B cell (primary cell): ENCODE data around the gene RNF146. TPM values are rescaled to one million over a fixed set of nuclear protein-coding genes. Genes with fewer than 3 reads are reported as not detected.

Source experiments
- ATAC-seq: fragments of 200-7000 bp; cut with Tn5 transposase; one replicate; pipeline ENCODE4 v1.10.0; 2021; ENCODE audit warnings: low read depth, mild to moderate bottlenecking, moderate number of reproducible peaks, moderate library complexity
- CTCF ChIA-PET: fragments of 350-600 bp; sonication (Branson Sonifier 250); formaldehyde crosslinking; loops from one replicate; lab custom pipeline; 2021; ENCODE audit warnings: antibody characterized with exemption, inconsistent platforms; lab: Charles Lee
- POLR2A ChIA-PET: fragments of 350-600 bp; sonication (Branson Sonifier 250); formaldehyde crosslinking; loops from one replicate; lab custom pipeline; 2021; ENCODE audit warnings: antibody characterized with exemption; lab: Charles Lee
- DNase-seq: peaks from one replicate; pipeline ENCODE4 v3.0.0; 2013
- H2AFZ ChIP-seq: 2 replicates; pipeline ENCODE4 v1.6.1; 2012; ENCODE audit warnings: mild to moderate bottlenecking, low read depth, low read length; ENCODE audit not compliant: insufficient read depth, poor library complexity, severe bottlenecking
- H3K27ac ChIP-seq, 2 donors: 1 replicate in 1 of 2; 2 replicates in 1 of 2; pipeline ENCODE4 v1.5.1; 2012 to 2013; ENCODE audit warnings: low read length in 2 of 2, mild to moderate bottlenecking in 2 of 2, moderate library complexity in 1 of 2
- H3K27me3 ChIP-seq, 4 experiments: fragments of 200-600 bp in 1 of 4; sonication (generic) in 1 of 4; replicated peaks in 1 of 4; 1 replicate in 2 of 4; 2 replicates in 2 of 4; pipeline versions ENCODE4 v1.6.1 to v1.7.0; 2013 to 2016; ENCODE audit warnings: low read length in 3 of 4, mild to moderate bottlenecking in 2 of 4, mixed read lengths in 1 of 4, moderate library complexity in 1 of 4; ENCODE audit not compliant: insufficient read depth in 4 of 4, control insufficient read depth in 3 of 4; ENCODE audit errors: control extremely low read depth in 1 of 4
- H3K36me3 ChIP-seq, 2 experiments: replicated peaks in 1 of 2; 1 replicate in 1 of 2; 2 replicates in 1 of 2; pipeline versions ENCODE4 v1.6.1 to v1.7.1; 2013; ENCODE audit warnings: low read length in 1 of 2; ENCODE audit not compliant: insufficient read depth in 2 of 2, control insufficient read depth in 1 of 2; ENCODE audit errors: control extremely low read depth in 1 of 2, extremely low read depth in 1 of 2
- H3K4me1 ChIP-seq, 2 donors: fragments of 200-600 bp in 1 of 2; sonication (generic) in 1 of 2; 1 replicate in 1 of 2; 2 replicates in 1 of 2; pipeline versions ENCODE4 v1.5.1 to v1.6.1; 2013 to 2017; ENCODE audit warnings: low read length in 2 of 2; ENCODE audit not compliant: control insufficient read depth in 2 of 2, insufficient read depth in 2 of 2
- H3K4me2 ChIP-seq: replicated peaks from 2 replicates; pipeline ENCODE3; 2012; ENCODE audit warnings: mild to moderate bottlenecking, low read depth, low read length; ENCODE audit not compliant: poor library complexity, severe bottlenecking
- H3K4me3 ChIP-seq, 5 experiments: fragments of 200-600 bp in 1 of 5; sonication (generic) in 1 of 5; 1 replicate in 3 of 5; 2 replicates in 2 of 5; pipeline versions ENCODE4 v1.5.1 to v1.7.0; 2011 to 2016; ENCODE audit warnings: low read length in 4 of 5, mild to moderate bottlenecking in 4 of 5, low read depth in 2 of 5, control low read depth in 1 of 5, moderate library complexity in 1 of 5; ENCODE audit not compliant: insufficient read depth in 1 of 5; ENCODE audit errors: control extremely low read depth in 1 of 5, extremely low read depth in 1 of 5
- H3K79me2 ChIP-seq: fragments of 200-600 bp; sonication (generic); one replicate; pipeline ENCODE4 v1.6.0; 2016; ENCODE audit warnings: low read length; ENCODE audit not compliant: control insufficient read depth, insufficient read depth
- H3K9ac ChIP-seq: fragments of 200-600 bp; sonication (generic); 2 replicates; pipeline ENCODE4 v1.6.1; 2017; ENCODE audit warnings: mild to moderate bottlenecking, low read length, moderate library complexity
- H3K9me3 ChIP-seq, 3 donors: one replicate each; pipeline versions ENCODE4 v1.6.1 to v1.7.1; 2013; ENCODE audit warnings: low read length in 2 of 3; ENCODE audit not compliant: control insufficient read depth in 2 of 3, insufficient read depth in 1 of 3; ENCODE audit errors: control extremely low read depth in 1 of 3
- H4K20me1 ChIP-seq: 2 replicates; pipeline ENCODE4 v1.6.0; 2012; ENCODE audit warnings: mild to moderate bottlenecking, low read length; ENCODE audit not compliant: insufficient read depth, control insufficient read depth, poor library complexity, severe bottlenecking
- H3K27ac Mint-ChIP-seq: one replicate; pipeline ENCODE4 v1.8.0; 2021; ENCODE audit warnings: mixed read lengths
- H3K27me3 Mint-ChIP-seq: one replicate; pipeline ENCODE4 v1.8.0; 2021; ENCODE audit warnings: mixed read lengths
- H3K4me1 Mint-ChIP-seq: one replicate; pipeline ENCODE4 v1.8.0; 2021; ENCODE audit warnings: mixed read lengths
- H3K4me3 Mint-ChIP-seq: one replicate; pipeline ENCODE4 v1.8.0; 2021; ENCODE audit warnings: mixed read lengths
- H3K9me3 Mint-ChIP-seq: one replicate; pipeline ENCODE4 v1.8.0; 2022; ENCODE audit warnings: mixed read lengths; ENCODE audit not compliant: insufficient read depth
- EZH2 ChIP-seq: IDR thresholded peaks from 2 replicates; pipeline ENCODE4 v1.6.1; 2012; ENCODE audit warnings: borderline replicate concordance, low read depth, mild to moderate bottlenecking, moderate library complexity, low read length; ENCODE audit not compliant: insufficient read depth, poor library complexity, severe bottlenecking
- WGBS: methylation state at CpG from one replicate; pipeline ENCODE4 v1.1.5; 2013; ENCODE audit warnings: missing lambda C conversion rate; ENCODE audit not compliant: insufficient coverage; 5-methylcytosine and 5-hydroxymethylcytosine counted together
- intact Hi-C: fragments of 100-400 bp; cut with micrococcal nuclease; formaldehyde crosslinking; loops from one replicate; pipeline ENCODE4 v1.10.0; 2022
- polyA plus RNA-seq: library from polyadenylated mRNA; depleted of rRNA; stranded (reverse); fragments of >200 nt; gene quantifications from 2 replicates; pipeline ENCODE4 v1.2.3, GENCODE V29; 2012
- total RNA-seq, 2 donors: library from RNA; stranded (reverse); fragments of 120-200 nt in 1 of 2; gene quantifications; 1 replicate in 1 of 2; 2 replicates in 1 of 2; pipeline versions ENCODE4 v1.2.3 to v1.2.4, GENCODE V29; 2013 to 2022
- TF ChIP-seq, protein P1 (sequence below): fragments of 200-600 bp; IDR thresholded peaks from one replicate; pipeline ENCODE4 v1.8.0; 2022; ENCODE audit warnings: antibody characterized with exemption, mild to moderate bottlenecking

The RNF146 gene
- total and polyA plus RNA-seq, 2 donors (not counting 1 experiment from before 2014, with no cell fraction given), result 24.9 to 58.0 TPM

DNA sequence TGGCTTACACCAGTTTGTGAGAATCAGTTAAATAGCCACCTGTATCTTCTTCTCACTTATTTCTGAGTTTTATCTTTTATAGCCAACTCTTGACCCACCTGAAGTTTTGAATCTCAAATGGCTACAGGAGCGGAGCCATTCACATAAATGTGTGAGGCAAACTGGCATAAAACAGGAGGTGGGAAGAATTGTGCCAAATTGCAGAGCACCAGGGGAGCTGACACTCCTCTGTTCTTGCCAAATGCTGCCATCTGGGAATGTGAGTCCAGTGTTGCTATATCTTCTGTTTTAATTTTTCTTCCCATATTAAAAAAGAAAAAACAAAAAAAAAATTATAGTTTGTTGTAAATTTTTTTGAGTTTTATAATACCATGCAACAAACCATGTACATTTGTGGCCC is 17.0 kb upstream of the RNF146 start:
- Mint-ChIP-seq H3K27me3 (peaks cover 25% of the 10 kb centered on the region), H3K4me3 (no peak overlapping the region), H3K27ac (no peak overlapping the region), H3K9me3 (no peaks in the 10 kb centered on the region), H3K4me1 (no peaks in the 10 kb centered on the region)
- TF ChIP-seq EZH2, result no peak
- TF ChIP-seq, protein P1, sequence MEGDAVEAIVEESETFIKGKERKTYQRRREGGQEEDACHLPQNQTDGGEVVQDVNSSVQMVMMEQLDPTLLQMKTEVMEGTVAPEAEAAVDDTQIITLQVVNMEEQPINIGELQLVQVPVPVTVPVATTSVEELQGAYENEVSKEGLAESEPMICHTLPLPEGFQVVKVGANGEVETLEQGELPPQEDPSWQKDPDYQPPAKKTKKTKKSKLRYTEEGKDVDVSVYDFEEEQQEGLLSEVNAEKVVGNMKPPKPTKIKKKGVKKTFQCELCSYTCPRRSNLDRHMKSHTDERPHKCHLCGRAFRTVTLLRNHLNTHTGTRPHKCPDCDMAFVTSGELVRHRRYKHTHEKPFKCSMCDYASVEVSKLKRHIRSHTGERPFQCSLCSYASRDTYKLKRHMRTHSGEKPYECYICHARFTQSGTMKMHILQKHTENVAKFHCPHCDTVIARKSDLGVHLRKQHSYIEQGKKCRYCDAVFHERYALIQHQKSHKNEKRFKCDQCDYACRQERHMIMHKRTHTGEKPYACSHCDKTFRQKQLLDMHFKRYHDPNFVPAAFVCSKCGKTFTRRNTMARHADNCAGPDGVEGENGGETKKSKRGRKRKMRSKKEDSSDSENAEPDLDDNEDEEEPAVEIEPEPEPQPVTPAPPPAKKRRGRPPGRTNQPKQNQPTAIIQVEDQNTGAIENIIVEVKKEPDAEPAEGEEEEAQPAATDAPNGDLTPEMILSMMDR, result no peak
- intact Hi-C loops, result no loop called here
- Histone ChIP-seq H3K4me2 (no peak overlapping the region), H3K27me3 (no peaks in the 10 kb centered on the region), H3K4me3 (no peak overlapping the region), H2AFZ (no peak overlapping the region), H3K27ac (no peak overlapping the region), H3K9me3 (no peaks in the 10 kb centered on the region), H3K4me1 (no peaks in the 10 kb centered on the region), H4K20me1 (no peaks in the 10 kb centered on the region), H3K36me3 (no peaks in the 10 kb centered on the region), H3K9ac (no peak overlapping the region), H3K79me2 (no peaks in the 10 kb centered on the region)
- DNase-seq (no peak), ATAC-seq (no peak)
- ChIA-PET CTCF (no interaction called here), POLR2A (no interaction called here)
- no CpG with 5 or more reads among the region's 1 CpG for WGBS

DNA sequence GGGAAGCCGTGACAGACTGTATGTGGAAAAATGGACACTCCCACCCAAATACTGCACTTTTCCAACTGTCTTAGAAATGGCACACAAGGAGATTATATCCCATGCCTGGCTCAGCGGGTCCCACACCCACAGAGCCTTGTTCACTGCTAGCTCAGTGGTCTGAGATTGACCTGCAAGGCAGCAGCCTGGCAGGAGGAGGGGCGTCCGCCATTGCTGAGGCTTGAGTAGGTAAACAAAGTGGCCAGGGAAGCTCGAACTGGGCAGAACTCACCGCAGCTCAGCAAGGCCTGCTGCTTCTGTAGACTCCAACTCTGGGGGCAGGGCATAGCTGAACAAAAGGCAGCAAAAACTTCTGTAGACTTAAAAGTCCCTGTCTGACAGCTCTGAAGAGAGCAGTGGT is 11.4 kb upstream of the RNF146 start:
- no peaks in the 10 kb centered on the region for H3K9me3 Mint-ChIP-seq
- peaks cover 15% of the 10 kb centered on the region for H3K27me3 Mint-ChIP-seq
- ATAC-seq (no peak), DNase-seq (no peak)
- no peaks in the 10 kb centered on the region for H4K20me1 ChIP-seq
- no peak overlapping the region for H3K9ac ChIP-seq
- no peaks in the 10 kb centered on the region for H3K27me3 ChIP-seq
- no peaks in the 10 kb centered on the region for H3K79me2 ChIP-seq
- H3K9me3 ChIP-seq, result peaks cover 0 to 3% (median 0%) of the 10 kb centered on the region in 3 donors
- H3K4me2 ChIP-seq, result no peak overlapping the region
- intact Hi-C loops, result no loop called here
- POLR2A ChIA-PET, result no interaction called here
- H3K36me3 ChIP-seq, result no peaks in the 10 kb centered on the region
- no peak for TF ChIP-seq EZH2
- TF ChIP-seq, protein P1, result no peak
- H3K27ac Mint-ChIP-seq, result no peak overlapping the region
- H3K27ac ChIP-seq, result no peak overlapping the region
- H3K4me3 Mint-ChIP-seq, result no peak overlapping the region
- CTCF ChIA-PET, result interaction anchor here (1.1 to 1.3 kb wide), 2 partner anchors 11 to 20 kb away, joined by 3 to 5 read pairs; partner anchors contain the start of gene RNF146
- 91% methylated on average over 3 of the region's 6 CpGs for WGBS
- no peak overlapping the region for H2AFZ ChIP-seq
- H3K4me3 ChIP-seq, result no peak overlapping the region
- H3K4me1 Mint-ChIP-seq, result no peaks in the 10 kb centered on the region
- H3K4me1 ChIP-seq, result no peaks in the 10 kb centered on the region
